Putamen (tissue), 1 donor: ENCODE data around the gene GUK1.
A peak's percentile ranks its signal among the peaks of the same experiment; 100 is the strongest.
"Not testable (repeated sequence)": the region's sequence is repeated elsewhere in the genome, so short reads cannot be mapped to it uniquely, and the experiment has no call there.

Source experiments
- DNase-seq: peaks from one replicate; pipeline ENCODE4 v3.0.0-alpha.2; 2016; ENCODE audit warnings: low spot score

Gene GUK1

DNA sequence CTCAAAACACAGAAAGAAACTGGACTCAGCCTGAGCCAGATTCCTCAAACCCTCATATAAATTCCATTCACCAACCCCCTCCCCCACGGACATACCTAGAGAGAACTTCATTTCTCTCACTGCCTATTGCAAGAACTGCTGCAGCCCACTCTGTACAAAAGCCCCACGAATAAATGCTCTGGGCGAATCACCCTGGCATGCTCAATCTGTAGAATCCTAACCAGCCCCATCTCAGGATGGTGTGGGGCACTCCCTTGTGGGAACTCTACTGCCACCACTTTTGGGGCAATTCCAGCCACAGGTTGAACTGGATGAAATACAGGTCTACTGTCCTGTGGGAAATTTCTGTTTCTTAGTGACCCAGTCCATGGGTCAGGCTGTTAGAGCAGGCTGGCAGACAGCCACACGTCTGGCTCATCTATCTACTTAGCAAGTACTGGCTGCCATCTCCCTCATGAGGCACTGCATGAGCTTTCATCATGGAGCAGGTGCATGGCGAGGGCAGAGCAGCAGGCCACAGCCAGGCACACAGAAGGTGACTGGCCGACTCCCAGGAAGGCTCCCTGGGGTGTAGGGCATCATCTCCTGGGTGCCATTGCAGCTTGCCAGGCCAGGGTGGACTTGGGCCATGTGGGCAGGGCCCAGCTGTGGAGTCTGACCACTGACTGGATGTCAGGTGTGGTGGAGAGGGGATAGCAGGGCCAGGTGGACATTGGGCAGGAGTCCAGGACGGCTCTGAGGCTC, 35.4 kb upstream of the GUK1 start:
- no peak for DNase-seq

DNA sequence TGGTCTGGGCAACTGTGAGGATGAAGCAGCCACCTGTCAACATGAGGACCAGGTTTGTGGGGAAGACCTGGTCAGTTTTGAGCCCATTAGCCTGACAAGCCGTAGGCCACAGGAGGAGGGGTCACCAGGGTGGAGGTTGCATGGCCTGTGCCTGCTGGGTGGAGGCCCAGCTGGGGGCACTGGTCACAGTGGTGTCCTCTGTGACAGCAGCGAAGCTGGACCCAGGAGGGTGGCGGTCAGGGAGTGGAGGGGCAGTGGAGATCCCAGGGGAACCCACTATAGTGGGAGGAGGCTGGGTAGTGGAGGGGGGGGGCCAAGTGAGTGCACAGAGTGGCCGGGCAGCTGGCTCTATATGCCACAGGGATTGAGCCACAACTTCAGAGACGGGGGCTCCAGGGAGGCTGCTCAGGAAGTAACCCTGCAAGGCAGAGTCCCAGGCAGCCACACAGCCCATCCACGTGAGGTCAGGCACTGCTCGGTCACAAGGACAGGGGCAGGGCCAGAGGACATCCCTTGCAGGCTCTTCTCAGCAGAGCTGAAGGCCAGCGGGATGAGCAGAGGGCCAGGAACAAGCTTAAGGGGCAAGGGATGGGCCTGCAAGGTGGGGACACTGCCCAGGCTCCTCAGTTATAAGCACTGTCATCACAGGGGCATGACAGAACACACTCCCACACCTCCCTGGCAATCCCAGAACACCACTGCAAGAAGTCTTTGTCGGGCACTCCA, 34.6 kb upstream of the GUK1 start:
- DNase-seq = no peak

DNA sequence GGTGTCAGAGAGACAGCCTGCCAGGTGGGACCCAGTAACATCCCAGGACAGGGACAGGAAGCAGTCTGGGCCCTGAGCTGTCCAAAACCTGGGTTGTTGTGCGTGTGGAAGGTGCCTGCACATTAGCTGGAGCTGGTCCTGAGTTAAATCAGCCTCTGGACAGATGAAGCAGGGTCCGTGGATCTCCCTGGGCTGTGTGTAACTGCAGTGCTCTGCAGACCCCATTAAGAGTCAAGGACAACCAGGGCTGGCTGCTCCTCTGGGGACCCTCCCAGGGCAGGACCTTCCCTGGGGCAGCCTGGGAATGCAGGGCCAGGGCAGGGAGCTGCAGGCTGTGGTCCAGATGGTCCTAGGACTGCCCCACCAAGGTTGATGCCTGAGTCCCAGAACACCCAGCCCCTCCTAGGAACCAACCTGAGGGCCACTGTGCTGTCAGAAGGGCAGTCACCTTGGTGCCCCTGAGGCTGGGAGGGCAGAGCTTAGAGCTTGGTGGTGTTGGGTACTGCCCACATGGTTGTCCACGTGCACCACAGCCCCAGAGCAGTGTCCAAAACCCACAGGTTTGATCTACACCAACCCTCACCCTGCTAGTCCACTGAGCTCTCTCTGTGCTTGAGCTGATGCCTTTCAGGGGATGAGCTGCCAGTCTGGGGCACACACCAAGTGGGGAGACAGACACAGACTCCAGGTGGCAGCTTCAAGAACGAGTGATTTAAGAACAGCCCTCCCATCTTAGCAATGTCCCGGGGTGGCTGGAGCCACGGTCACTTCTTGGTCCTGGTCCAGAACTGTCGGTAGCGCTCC, 33.9 kb upstream of the GUK1 start:
- no peak for DNase-seq

DNA sequence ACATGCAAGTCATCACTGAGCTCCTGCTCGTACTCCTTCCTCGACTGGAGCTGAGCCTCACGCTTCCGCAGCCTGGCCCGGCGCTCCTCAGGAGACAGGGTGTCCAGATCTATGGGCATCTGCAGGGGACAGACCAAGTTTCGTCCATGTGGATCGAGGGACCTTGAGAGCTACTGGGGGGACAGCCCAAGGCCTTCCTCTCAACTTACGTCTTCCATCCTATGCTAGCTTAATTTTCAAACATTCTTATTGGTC, 33.4 kb upstream of the GUK1 start:
- no peak for DNase-seq

DNA sequence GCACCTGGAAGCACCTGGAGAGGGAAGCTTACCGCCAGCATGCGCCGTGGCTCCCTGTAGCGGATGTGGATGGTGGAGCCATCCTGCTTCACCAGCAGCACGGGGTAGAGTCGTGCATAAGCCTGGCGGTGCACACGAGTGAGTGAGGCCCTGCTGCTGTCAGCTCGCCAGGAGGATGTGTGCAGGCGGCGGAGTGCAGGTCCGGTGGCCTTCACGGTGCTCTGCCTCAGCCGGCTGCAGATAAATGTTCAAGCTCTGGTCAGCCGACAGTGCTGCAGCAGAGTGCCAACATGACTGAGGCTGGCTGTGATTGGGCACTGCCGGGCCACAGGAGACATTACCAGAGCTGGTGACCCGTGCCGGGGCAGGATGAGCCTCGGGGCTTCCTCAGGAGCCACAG, 32.4 kb upstream of the GUK1 start:
- DNase-seq = no peak

DNA sequence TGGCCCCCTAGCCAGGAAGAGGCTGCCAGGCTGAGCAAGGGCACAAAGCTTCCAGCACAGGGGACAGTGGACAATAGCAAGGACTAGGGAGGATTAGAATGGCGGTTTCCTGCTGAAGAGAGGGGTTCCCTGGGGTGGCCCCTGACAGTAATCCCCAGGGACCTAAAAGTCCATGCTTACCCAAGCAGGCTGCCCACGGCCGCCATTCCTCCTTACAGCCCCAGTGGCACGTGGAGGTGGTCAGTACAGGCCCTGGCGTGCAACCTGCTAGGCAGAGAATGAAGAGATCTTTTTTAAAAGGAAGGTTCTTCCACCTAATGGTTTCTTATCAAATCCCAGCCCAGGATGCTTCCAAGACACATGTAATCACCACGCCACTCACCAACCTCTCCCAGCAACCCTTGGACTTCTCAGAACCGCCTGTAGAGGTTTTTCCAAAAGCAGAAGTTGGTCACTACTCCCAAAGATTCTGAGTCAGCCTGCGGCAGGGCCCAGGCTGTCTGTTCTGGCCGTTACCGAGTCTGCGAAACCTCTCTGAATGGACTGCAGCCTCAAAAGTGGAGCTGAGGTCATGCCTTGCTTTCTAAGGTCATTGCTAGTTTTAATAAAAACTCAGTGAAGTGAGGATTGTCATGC, 31.9 kb upstream of the GUK1 start:
- no peak for DNase-seq

DNA sequence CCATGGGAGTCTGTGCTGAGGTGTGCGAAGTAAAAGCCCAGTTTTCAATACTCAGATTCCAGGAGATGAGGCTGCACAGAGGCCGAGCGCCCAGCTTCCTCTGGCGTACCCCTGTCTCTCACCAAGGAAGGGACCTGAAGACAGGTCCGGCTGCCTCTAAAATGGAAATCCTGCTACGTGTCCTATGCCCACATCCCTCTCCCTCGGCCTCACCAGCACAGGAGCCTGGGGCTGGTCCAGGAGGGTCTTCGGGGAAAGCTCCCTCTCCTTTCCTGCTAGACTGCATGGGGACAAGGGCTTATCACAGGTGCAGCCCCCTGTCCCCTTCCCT, 31.4 kb upstream of the GUK1 start:
- no peak for DNase-seq

DNA sequence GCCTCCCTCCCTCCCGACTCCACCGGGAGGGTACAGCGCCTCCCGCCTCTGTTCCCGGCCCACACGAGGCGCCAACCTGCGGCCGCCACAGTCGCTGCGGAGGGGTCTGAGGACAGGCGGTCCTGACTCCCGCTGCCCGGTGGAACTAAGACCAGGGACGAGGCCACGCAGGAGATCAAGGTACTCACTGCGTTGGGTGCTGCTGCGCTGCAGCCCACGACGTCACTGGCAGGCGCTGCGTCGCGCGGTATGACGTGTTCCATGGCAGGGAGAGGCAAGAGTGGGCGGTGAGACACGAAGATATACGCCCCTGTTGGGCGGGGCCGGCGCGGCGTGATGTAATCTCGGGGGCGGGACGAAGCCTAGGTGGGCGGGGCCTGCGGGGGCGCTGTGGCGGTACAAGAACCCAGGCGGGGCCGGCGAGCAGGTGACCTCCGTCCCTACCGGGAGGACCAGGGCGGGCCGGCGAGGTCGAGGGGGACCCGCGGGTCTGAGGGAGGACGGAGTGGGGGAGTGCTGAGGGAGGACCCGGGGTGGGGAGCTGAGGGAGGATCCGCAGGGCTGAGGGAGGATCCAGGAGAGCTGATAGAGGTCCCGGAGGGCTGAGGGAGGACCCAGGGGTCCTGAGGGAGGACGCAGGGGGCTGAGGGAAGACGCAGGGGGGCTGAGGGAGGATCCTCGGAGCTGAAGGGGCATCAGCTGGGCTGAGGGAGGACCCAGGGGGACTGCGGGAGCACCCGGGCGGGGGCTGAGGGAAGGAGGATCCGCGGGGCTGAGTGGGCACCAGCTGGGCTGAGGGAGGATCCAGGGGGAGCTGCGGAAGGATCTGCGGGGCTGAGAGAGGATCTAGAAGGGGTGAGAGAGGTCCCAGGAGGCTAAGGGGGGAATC, 30.8 kb upstream of the GUK1 start, which contains the start of gene MRPL55:
Gene MRPL55 (minus strand): TSS at position 227 of the 889 bp plus-strand sequence. CDS start 1,039 bp downstream, outside the sequence.
- DNase-seq = peak; percentile 98

DNA sequence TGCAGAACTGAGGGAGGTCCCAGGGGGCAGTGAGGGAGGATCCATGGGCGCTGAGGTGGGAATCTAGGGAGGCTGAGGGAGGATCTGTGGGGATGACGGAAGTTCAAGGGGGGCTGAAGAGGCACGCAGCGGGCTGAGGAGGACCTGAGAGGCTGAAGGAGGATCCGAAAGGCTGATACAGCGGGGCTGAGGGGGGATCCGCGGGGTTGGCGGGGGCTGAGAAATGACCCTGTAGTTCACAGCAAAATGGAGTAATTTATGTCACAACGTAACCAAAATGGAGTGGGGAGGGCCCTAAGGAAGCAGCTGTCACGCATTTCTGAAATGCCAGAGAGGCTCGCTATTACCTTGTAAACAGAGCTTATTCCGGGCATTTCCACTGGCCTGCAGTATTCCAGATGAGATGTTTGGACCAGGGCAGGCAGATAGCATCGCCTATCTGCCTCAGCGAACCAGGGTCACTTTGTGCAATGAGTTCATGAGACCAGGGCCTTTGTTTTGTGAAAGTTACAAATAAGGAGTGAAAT, 30.1 kb upstream of the GUK1 start:
- DNase-seq = no peak

DNA sequence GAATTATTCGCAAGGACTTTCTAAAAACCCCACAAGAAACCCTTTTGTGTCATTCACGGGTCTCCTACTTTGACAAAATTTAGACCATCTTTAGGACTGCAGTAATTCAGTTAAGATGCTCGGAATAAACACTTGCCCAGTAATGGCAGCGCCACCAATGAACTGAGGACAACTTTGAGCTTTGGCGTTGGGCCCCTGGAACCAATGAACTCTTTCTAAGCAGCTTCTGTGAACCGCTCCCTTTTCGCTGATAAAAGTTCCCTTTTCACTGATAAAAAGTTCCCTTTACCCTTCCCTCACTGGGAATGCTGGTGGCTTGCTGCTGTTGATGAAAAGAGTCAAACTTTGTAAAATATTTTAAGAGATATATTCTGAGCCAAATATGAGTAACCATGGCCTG, 29.5 kb upstream of the GUK1 start:
- no peak for DNase-seq

DNA sequence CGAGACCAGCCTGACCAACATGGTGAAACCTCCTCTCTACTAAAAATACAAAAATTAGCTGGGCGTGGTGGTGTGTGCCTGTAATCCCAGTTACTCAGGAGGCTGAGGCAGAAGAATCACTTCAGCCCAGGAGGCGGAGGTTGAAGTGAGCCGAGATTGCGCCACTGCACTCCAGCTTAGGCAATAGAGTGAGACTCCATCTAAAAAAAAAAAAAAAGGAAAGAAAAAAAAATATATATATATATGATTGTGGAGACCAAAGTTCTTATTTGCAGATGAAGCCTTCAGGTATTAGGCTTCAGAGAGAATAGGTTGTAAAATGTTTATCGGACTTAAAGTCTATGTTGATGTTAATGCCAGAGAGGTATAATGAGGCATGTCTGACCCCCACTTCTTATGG, 28.8 kb upstream of the GUK1 start:
- DNase-seq = not testable (repeated sequence)

DNA sequence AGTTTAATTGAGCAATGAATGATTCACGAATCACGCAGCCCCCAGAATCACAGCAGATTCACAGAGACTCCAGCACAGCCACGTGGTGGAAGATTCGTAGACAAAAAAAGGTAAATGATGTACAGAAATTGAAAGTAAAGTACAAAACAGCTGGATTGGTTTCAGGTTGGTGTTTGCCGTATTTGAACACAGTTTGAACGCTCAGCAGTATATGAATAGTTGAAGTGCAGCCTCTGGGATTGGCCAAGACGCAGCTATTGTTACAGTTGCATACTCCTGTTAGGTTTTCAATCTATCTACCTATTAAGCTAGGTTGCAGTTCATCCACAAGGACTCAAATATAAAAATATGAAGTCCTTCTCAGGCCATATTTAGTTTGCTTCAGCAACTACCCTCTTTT, 27.9 kb upstream of the GUK1 start:
- no peak for DNase-seq

DNA sequence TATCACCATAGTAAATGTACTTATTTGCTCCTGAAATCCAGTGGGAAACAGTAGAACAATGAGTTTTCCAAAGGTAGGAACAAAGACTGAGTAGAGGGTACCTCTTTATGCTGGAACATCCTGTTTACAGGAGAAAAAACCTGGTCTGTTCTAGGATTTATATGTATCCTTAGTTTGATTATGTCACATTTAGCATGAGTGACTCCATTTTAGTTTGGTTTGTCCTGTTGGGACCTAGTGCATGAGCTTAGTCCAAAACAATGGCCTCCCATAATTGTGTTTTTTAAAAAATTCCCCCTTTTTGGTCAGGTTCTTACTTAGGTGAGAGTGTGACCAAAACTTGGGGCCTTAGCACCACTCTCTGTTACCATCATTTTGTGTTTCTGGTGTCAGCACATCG, 27.5 kb upstream of the GUK1 start:
- DNase-seq = no peak

DNA sequence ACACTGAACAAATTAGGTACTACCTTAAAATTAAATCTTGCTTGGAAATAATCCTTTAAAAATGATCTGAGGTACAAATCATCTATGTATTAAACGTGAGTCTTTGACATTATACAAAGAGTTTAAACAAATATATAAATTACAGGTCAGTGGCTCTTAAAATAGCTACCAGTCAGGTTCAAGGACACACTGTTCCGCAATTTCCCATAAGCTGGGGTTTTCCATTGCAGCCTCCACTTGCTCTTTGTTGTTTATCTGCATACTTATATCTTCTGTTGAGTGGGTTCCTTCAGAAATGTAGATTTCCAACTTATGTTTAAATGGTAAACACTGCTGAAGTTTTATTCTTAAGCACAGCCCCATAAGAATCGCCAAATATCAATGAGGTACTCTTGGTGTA, 25.3 kb upstream of the GUK1 start:
- no peak for DNase-seq

DNA sequence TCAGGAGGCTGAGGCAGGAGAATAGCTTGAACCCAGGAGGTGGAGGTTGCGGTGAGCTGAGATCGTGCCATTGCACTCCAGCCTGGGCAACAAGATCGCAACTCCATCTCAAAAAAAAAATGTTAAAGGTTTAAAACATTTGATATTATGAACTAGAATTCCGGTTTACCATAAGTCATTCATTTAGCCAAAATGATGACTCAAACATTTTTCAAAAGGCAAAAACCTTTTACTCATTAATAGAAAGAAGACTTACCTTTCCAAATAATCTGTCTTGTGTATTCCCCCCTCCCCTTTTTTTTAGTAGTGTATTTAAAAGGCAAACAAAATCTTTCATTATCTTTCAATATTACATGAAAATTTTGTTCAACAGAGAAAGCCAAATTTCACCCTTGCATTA, 22.7 kb upstream of the GUK1 start:
- DNase-seq = no peak

DNA sequence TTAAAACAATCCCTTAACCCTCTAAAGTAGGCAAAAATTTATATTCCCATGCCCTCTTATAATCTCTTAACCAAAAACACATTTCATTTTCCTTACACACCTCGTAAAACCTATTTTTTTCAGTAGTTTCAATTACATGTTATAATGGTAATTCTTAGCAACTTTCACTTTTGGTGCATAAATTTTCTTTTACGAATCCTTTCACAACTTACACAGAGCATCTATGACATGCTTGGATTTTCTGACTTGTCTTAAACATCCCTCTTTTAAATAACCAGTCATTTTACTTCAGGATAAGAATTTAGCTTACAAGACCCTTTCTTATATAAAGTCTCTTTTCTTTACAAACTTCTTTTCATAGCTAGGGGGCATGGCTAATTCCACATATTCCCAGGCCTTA, 22.0 kb upstream of the GUK1 start:
- no peak for DNase-seq

DNA sequence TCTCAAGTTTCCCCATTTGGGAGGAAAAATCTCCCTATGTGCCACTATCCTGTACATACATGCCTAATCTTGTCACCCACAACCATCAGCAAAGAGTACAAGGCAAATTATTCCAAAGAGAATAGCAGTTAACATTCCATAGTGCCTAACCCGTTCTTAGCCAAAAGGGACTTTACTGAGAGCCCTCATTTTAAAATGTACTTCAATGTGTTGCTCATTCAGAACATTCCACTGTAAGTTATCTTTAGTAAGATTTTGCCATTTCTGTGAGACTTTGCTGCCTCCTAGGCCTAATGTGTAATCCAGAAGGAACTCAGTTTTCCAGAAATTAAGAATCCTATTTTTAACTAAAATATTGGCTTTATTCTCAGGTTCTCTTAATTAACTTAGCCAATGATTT, 19.7 kb upstream of the GUK1 start:
- DNase-seq = no peak

DNA sequence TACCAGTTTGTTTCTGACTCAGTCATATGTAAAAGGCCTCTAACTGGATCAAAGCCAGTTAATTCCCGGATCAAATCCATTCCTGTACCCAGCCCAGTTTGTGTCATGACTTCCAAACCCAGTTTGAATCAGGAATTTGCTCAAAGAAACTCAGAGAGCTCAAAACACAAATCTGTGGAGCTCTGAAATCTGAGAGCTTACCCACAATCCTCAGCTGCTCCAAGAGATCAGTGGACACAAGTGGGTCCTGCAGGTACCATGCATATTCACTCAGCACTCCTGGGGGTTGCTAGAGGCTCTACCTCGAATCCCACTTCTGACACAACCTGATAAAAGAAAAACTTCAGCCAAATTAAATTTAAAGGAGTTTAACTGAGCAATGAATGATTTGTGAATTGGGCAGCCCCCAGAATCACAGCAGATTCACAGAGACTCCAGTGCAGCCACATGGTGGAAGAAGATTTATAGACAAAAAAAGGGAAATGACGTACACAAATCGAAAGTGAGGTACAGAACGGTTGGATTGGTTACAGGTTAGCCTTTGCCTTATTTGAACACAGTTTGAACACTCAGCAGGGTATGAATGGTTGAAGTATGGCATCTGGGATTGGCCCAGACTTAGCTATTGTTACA, 19.1 kb upstream of the GUK1 start:
- no peak for DNase-seq

DNA sequence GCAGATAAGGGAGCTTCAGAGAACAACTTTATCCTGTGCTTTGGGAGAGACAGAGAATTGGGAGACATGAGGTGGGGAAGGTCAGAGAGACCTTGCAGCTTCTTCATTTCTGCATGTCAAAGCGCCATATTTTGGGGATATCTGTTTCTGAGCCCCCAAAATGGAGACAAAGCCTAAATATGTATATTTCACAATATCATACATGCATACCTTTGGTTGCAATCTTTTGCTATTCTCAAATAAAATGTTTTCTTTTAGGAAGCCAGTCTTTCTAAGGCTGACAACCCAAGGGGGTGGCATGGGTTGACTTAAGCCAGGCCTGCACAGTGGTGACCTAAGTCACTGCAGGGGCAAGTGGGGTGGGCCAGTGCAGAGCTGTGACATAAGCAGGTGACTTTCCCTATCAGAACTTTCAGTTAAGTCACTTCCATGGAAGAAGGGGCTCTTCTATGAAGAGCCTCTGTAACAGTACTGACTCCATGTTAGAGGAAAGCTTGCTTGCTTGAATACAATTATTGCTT, 17.1 kb upstream of the GUK1 start:
- DNase-seq = no peak

DNA sequence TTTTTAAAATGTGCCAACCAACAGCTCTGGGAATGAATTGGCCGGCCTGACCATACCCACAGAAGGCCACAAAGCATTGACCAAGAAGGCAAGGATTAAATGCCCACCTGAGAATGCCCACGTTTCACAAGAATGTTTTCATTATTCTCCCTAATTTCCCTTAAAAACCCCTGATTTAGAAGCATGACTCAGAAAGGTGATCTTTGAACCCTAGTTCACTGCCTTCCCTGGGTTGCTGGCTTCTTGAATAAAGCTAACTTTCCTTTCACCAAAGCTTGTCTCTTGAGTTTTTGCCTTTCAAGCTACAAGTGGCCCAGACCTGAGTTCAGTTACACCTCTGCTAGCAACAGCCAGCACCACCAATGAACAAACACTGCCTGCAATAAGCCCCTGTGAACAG, 16.6 kb upstream of the GUK1 start:
- DNase-seq = no peak

DNA sequence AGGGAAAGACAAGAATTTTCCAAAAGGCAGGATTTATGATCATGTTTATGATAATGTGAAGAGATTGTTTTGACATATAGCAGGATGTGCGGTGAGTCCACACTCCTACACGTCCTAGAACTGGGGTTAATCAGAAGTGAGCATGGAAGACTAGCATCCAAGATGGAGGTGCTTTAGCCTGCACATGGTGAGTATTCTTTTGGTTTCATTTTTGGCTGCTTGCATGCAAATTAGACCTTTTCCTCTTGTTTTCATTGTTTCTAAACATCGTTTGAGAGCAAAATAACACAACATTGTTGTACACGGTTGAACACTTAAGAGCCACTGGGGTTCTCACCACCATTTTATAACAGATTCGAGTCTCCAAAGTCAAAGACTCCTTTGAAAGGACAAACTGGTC, 14.9 kb upstream of the GUK1 start:
- DNase-seq = no peak
